Calu3 (cell line): ENCODE results near the gene CALHM2. TPM values are rescaled to one million over a fixed set of nuclear protein-coding genes. Genes with fewer than 3 reads are reported as not detected.

Source experiments
- BruUV-seq: library from RNA; stranded (reverse); fragments of 400-500 nt; replicated peaks from 2 replicates; lab custom pipeline; 2021; lab: Mats Ljungman, UMichigan
- CTCF ChIA-PET: fragments of 300-600 bp; sonication (Branson Sonifier 250); formaldehyde crosslinking; loops from one replicate; lab custom pipeline; 2022; ENCODE audit warnings: antibody characterized with exemption; lab: Charles Lee
- DNase-seq: peaks from one replicate; pipeline ENCODE4 v3.0.0; 2022
- H3K27ac Mint-ChIP-seq: one replicate; pipeline ENCODE4 v1.8.0; 2022; ENCODE audit warnings: mixed read lengths; ENCODE audit not compliant: unreplicated experiment
- H3K27me3 Mint-ChIP-seq: one replicate; pipeline ENCODE4 v1.8.0; 2022; ENCODE audit warnings: mixed read lengths; ENCODE audit not compliant: unreplicated experiment
- H3K36me3 Mint-ChIP-seq: one replicate; pipeline ENCODE4 v1.8.0; 2022; ENCODE audit warnings: mild to moderate bottlenecking, moderate library complexity, mixed read lengths; ENCODE audit not compliant: insufficient read depth, unreplicated experiment
- H3K4me1 Mint-ChIP-seq: one replicate; pipeline ENCODE4 v1.8.0; 2022; ENCODE audit warnings: mild to moderate bottlenecking, low read depth, mixed read lengths; ENCODE audit not compliant: unreplicated experiment
- H3K4me3 Mint-ChIP-seq: one replicate; pipeline ENCODE4 v1.8.0; 2022; ENCODE audit warnings: mild to moderate bottlenecking, low read depth, moderate library complexity, mixed read lengths; ENCODE audit not compliant: unreplicated experiment
- H3K9me3 Mint-ChIP-seq: one replicate; pipeline ENCODE4 v1.8.0; 2022; ENCODE audit warnings: low read depth, mixed read lengths; ENCODE audit not compliant: unreplicated experiment
- intact Hi-C: fragments of 100-400 bp; cut with micrococcal nuclease; formaldehyde crosslinking; loops from one replicate; pipeline ENCODE4 v1.10.0; 2022; ENCODE audit not compliant: unreplicated experiment
- total RNA-seq: library from RNA; stranded (reverse); gene quantifications from 2 replicates; pipeline ENCODE4 v1.2.3, GENCODE V29; 2022
- TF ChIP-seq, protein P1 (sequence below): fragments of 200-600 bp; IDR thresholded peaks from one replicate; pipeline ENCODE4 v1.8.0; 2022; ENCODE audit warnings: antibody characterized with exemption; ENCODE audit not compliant: unreplicated experiment

Gene CALHM2
- total RNA-seq, 1 experiment from 2014 or later: 0.45 TPM

DNA sequence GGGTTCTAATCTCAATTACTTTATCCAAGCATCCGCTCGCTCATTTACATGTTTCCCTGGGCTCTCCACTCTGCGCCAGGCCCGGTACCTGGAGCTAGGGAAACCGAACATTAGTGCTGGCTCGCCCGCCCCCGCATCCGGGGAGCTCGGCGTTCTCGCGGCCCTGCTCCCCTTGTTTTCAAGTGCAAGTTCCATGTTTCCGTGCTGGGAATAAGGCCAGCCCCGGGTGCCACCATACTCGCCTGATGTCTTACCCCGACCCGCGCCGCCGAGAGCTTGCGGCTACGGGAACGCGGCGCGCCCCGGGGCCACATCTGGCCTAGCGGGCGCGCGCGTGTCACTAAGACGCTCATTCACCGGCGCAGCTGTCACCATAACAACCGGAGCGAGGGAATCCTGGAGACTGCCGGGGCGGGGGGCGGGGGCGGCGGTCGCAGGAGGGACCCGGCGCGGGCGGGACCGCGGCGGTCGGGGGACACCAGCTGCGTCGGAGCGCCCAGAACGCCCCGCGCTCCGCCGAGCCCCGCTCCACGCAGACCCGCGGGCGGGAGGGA lies 41.3 kb upstream of the CALHM2 start, which contains the start of gene NEURL1:
Gene NEURL1, plus strand, starts transcription at position 344 of the 554 bp plus-strand sequence. CDS start 683 bp downstream, outside the sequence.
- H3K27ac Mint-ChIP-seq: no peak within 1 kb of the TSS
- BruUV-seq: no TSS peak
- TF ChIP-seq, protein P1, sequence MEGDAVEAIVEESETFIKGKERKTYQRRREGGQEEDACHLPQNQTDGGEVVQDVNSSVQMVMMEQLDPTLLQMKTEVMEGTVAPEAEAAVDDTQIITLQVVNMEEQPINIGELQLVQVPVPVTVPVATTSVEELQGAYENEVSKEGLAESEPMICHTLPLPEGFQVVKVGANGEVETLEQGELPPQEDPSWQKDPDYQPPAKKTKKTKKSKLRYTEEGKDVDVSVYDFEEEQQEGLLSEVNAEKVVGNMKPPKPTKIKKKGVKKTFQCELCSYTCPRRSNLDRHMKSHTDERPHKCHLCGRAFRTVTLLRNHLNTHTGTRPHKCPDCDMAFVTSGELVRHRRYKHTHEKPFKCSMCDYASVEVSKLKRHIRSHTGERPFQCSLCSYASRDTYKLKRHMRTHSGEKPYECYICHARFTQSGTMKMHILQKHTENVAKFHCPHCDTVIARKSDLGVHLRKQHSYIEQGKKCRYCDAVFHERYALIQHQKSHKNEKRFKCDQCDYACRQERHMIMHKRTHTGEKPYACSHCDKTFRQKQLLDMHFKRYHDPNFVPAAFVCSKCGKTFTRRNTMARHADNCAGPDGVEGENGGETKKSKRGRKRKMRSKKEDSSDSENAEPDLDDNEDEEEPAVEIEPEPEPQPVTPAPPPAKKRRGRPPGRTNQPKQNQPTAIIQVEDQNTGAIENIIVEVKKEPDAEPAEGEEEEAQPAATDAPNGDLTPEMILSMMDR: no peak
- H3K4me1 Mint-ChIP-seq: peaks cover 22% of the 10 kb centered on the region
- intact Hi-C loops: no loop called here
- no peaks in the 10 kb centered on the region for H3K36me3 Mint-ChIP-seq
- H3K9me3 Mint-ChIP-seq: no peaks in the 10 kb centered on the region
- H3K4me3 Mint-ChIP-seq: peak within 1 kb of the TSS; percentile 67
- DNase-seq: no peak
- peaks cover 64% of the 10 kb centered on the region for H3K27me3 Mint-ChIP-seq
- CTCF ChIA-PET: interaction anchor here (0.6 kb wide), 1 partner anchor 28 kb away, joined by 4 read pairs; no protein-coding TSS in a partner anchor

- intact Hi-C loops: no loop called here
- Mint-ChIP-seq H3K27ac (no peak overlapping the region), H3K27me3 (peaks cover 58% of the 10 kb centered on the region)
Observed at GRCh38 chr10:103492655-103493261, 40.6 kb upstream of the CALHM2 start.

GRCh38 chr10:103491729-103492364 lies 39.7 kb upstream of the CALHM2 start:
- no peaks in the 10 kb centered on the region for H3K9me3 Mint-ChIP-seq
- H3K27ac Mint-ChIP-seq: no peak overlapping the region
- CTCF ChIA-PET: no interaction called here
- H3K4me1 Mint-ChIP-seq: peaks cover 22% of the 10 kb centered on the region
- TF ChIP-seq, protein P1: no peak
- no peaks in the 10 kb centered on the region for H3K36me3 Mint-ChIP-seq
- H3K4me3 Mint-ChIP-seq: no peak overlapping the region
- H3K27me3 Mint-ChIP-seq: peaks cover 48% of the 10 kb centered on the region
- no peak for DNase-seq
- intact Hi-C loops: no loop called here
- no TSS peak for BruUV-seq

More at GRCh38 chr10:103492655-103493261, 40.6 kb upstream of the CALHM2 start:
- Mint-ChIP-seq H3K4me3 (no peak overlapping the region), H3K36me3 (no peaks in the 10 kb centered on the region), H3K9me3 (no peaks in the 10 kb centered on the region), H3K4me1 (peaks cover 22% of the 10 kb centered on the region)
- BruUV-seq: no TSS peak
- no peak for DNase-seq
- TF ChIP-seq, protein P1: no peak
- CTCF ChIA-PET: no interaction called here

DNA sequence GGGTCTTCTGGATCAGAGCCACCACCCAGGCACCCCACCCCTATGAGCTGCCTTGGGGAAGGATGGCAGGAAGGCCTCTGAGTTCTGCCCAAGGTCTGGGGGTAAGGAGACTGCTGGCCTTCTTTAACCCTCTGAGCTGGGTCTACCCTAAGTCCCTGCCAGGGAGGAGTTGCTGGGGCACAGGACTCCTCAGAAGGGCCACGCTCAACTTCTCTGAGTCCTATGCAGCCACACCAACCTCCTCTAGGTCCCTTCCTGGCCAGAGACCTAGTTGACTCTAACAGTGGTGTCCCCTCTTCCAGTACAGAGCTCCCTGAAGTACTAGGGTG lies 38.8 kb upstream of the CALHM2 start:
- H3K27ac Mint-ChIP-seq: no peak overlapping the region

More for the DNA sequence above, 38.8 kb upstream of the CALHM2 start:
- Mint-ChIP-seq H3K27me3 (peaks cover 43% of the 10 kb centered on the region), H3K9me3 (no peaks in the 10 kb centered on the region), H3K4me1 (peaks cover 22% of the 10 kb centered on the region), H3K4me3 (no peak overlapping the region), H3K36me3 (no peaks in the 10 kb centered on the region)
- CTCF ChIA-PET: no interaction called here
- intact Hi-C loops: no loop called here
- no TSS peak for BruUV-seq
- no peak for DNase-seq
- TF ChIP-seq, protein P1: no peak
